Suprapubic skin (tissue), 4 donors: ENCODE data around the gene EPHA10. TPM values are rescaled to one million over a fixed set of nuclear protein-coding genes. Genes with fewer than 3 reads are reported as not detected.

Experiments used
- DNase-seq, 2 donors: peaks; one replicate each; pipeline ENCODE4 v3.0.0-alpha.2; 2019; ENCODE audit warnings: low spot score in 2 of 2
- H3K27ac ChIP-seq: fragments of 200-600 bp; sonication (generic); one replicate; pipeline ENCODE4 v1.5.1; 2019
- H3K27me3 ChIP-seq: fragments of 200-600 bp; sonication (generic); one replicate; pipeline ENCODE4 v1.5.1; 2019
- H3K36me3 ChIP-seq: fragments of 200-600 bp; sonication (generic); one replicate; pipeline ENCODE4 v1.5.1; 2019
- H3K4me1 ChIP-seq: fragments of 200-600 bp; sonication (generic); one replicate; pipeline ENCODE4 v1.5.1; 2019
- H3K4me3 ChIP-seq: fragments of 200-600 bp; sonication (generic); one replicate; pipeline ENCODE4 v1.5.1; 2019; ENCODE audit warnings: mild to moderate bottlenecking
- H3K9me3 ChIP-seq: fragments of 200-600 bp; sonication (generic); one replicate; pipeline ENCODE4 v1.5.1; 2019
- EP300 ChIP-seq: sonication (generic); formaldehyde crosslinking; IDR thresholded peaks from one replicate; pipeline ENCODE4 v1.6.1; 2017; ENCODE audit warnings: antibody characterized with exemption
- POLR2A ChIP-seq, 2 donors: fragments of 450-650 bp; IDR thresholded peaks; one replicate each; pipeline ENCODE4 v1.6.1; 2017; ENCODE audit warnings: antibody characterized with exemption in 2 of 2, mild to moderate bottlenecking in 2 of 2, moderate library complexity in 2 of 2
- POLR2AphosphoS5 ChIP-seq, 3 donors: sonication (generic); formaldehyde crosslinking; IDR thresholded peaks; one replicate each; pipeline ENCODE4 v1.6.1; 2017; ENCODE audit warnings: antibody characterized with exemption in 3 of 3
- WGBS: methylation state at CpG from one replicate; pipeline ENCODE4 v1.1.5; 2018; 5-methylcytosine and 5-hydroxymethylcytosine counted together
- total RNA-seq, 4 donors: library from RNA; depleted of rRNA; stranded (reverse); fragments of >200 nt; gene quantifications; one replicate each; pipeline ENCODE4 v1.1.0, GENCODE V29; 2016
- TF ChIP-seq, protein P1 (sequence below), 2 donors: fragments of 200-600 bp in 1 of 2; fragments of 450-650 bp in 1 of 2; sonication (generic) in 1 of 2; IDR thresholded peaks; one replicate each; pipeline ENCODE4 v1.5.1; 2016 to 2019; ENCODE audit warnings: antibody characterized with exemption in 2 of 2, mild to moderate bottlenecking in 1 of 2, moderate library complexity in 1 of 2

Gene EPHA10
- total RNA-seq, 4 donors from 2014 or later = 0.23 to 0.34 TPM; not detected in 2

DNA sequence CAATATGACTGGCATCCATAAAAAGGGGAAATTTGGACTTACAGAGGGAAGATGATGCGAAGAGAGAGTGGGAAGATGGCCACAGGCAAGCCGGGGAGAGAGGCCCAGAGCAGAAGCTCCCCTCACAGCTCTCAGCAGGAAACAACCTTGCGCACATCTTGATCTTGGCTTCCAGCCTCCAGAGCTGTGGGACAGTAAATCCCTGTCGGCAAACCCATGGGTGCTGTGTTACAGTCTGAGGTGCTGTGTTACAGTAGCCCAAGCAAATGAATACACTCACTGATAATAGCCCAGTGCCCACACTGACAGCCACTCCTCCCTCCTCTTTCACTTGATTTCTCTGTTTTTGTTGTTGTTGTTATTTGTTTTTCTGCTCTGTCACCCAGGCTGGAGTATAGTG lies 50.2 kb downstream of the EPHA10 start:
- Histone ChIP-seq H3K27ac (no peak overlapping the region), H3K9me3 (no peaks in the 10 kb centered on the region), H3K4me1 (peaks cover 4% of the 10 kb centered on the region), H3K36me3 (no peaks in the 10 kb centered on the region), H3K4me3 (no peak overlapping the region), H3K27me3 (peaks cover 4% of the 10 kb centered on the region)
- TF ChIP-seq POLR2AphosphoS5 (IDR thresholded peaks at IDR 0.05) = no peak
- no peak for TF ChIP-seq EP300
- TF ChIP-seq POLR2A (IDR thresholded peaks at IDR 0.05) = no peak
- TF ChIP-seq, protein P1, sequence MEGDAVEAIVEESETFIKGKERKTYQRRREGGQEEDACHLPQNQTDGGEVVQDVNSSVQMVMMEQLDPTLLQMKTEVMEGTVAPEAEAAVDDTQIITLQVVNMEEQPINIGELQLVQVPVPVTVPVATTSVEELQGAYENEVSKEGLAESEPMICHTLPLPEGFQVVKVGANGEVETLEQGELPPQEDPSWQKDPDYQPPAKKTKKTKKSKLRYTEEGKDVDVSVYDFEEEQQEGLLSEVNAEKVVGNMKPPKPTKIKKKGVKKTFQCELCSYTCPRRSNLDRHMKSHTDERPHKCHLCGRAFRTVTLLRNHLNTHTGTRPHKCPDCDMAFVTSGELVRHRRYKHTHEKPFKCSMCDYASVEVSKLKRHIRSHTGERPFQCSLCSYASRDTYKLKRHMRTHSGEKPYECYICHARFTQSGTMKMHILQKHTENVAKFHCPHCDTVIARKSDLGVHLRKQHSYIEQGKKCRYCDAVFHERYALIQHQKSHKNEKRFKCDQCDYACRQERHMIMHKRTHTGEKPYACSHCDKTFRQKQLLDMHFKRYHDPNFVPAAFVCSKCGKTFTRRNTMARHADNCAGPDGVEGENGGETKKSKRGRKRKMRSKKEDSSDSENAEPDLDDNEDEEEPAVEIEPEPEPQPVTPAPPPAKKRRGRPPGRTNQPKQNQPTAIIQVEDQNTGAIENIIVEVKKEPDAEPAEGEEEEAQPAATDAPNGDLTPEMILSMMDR (IDR thresholded peaks at IDR 0.05) = no peak
- 79% methylated on average over 4 of the region's 4 CpGs for WGBS
- no peak for DNase-seq

DNA sequence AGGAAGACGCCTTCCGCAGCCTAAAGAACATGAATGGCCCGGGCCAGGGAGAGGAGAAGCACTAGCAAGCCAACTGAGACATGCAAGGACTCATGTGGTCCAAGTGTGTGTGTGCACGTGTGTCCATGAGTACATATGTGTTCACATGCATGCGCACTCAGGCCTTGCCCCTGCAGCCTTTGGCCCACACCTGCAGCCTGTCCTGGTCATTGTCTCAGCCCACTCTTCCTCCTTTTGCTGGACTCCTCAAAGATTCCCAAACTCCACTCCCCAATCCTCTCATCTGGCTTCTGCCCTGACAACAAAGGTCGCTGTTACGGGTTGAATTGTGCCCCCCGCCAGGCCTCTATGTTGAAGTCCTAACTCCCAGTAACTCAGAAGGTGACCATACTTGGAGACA lies 50.7 kb downstream of the EPHA10 start:
- no peak overlapping the region for H3K27ac ChIP-seq
- H3K4me3 ChIP-seq = no peak overlapping the region
- no peaks in the 10 kb centered on the region for H3K27me3 ChIP-seq
- peaks cover under 1% of the 10 kb centered on the region for H3K36me3 ChIP-seq
- no peaks in the 10 kb centered on the region for H3K9me3 ChIP-seq
- WGBS = 86% methylated on average over 8 of the region's 8 CpGs
- no peak for DNase-seq
- peaks cover 3% of the 10 kb centered on the region for H3K4me1 ChIP-seq
- TF ChIP-seq EP300 (no peak), POLR2A (IDR thresholded peaks at IDR 0.05) (no peak), POLR2AphosphoS5 (IDR thresholded peaks at IDR 0.05) (no peak)
- TF ChIP-seq, protein P1 (IDR thresholded peaks at IDR 0.05) = no peak

DNA sequence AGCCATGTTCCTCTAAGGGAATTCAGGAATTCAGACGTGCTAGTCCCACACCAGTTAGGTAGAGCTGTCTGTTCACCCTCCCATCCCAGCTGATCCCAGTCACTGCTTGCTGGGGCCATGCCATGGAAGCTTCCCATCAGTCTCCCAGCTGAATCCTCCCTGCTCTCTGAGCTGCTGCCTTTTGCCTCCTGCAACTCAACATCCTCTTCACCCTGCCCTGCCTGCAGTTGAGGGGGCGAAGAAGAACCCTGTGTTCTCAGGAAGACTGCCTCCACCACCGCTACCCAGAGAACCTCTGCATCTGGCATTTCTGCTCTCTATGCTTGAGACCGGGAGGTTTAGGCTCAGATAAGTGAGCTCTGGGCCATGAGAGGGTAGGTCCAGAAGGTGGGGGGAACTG lies 56.4 kb downstream of the EPHA10 start:
- peaks cover 23% of the 10 kb centered on the region for H3K36me3 ChIP-seq
- no peaks in the 10 kb centered on the region for H3K27me3 ChIP-seq
- H3K4me1 ChIP-seq = no peaks in the 10 kb centered on the region
- DNase-seq = no peak
- H3K27ac ChIP-seq = no peak overlapping the region
- TF ChIP-seq EP300 = no peak
- TF ChIP-seq, protein P1 (IDR thresholded peaks at IDR 0.05) = no peak
- no peak for TF ChIP-seq POLR2A (IDR thresholded peaks at IDR 0.05)
- TF ChIP-seq POLR2AphosphoS5 (IDR thresholded peaks at IDR 0.05) = no peak
- H3K9me3 ChIP-seq = no peaks in the 10 kb centered on the region
- no peak overlapping the region for H3K4me3 ChIP-seq
- 92% methylated on average over 4 of the region's 4 CpGs for WGBS

DNA sequence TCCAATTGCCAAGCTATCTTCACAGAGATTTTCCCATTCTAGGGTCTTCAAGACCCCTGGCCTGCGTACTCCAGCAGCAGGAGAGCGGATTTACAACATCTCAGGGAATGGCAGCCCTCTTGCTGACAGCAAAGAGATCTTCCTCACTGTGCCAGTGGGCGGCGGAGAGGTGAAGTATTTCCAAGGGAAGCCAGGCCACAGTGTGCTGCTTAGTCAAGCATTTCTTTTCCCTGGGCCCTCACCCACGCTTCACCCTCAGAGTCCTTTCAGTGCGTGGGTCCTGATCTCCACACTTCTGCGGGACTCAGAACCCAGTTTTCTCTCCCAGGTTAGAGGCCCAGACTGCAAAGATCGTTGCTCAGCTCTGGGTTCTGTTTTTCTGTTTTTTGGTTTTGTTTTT lies 59.5 kb downstream of the EPHA10 start:
- no peak for TF ChIP-seq POLR2AphosphoS5 (IDR thresholded peaks at IDR 0.05)
- TF ChIP-seq, protein P1 (IDR thresholded peaks at IDR 0.05) = no peak
- TF ChIP-seq POLR2A (IDR thresholded peaks at IDR 0.05) = no peak
- no peak for TF ChIP-seq EP300

DNA sequence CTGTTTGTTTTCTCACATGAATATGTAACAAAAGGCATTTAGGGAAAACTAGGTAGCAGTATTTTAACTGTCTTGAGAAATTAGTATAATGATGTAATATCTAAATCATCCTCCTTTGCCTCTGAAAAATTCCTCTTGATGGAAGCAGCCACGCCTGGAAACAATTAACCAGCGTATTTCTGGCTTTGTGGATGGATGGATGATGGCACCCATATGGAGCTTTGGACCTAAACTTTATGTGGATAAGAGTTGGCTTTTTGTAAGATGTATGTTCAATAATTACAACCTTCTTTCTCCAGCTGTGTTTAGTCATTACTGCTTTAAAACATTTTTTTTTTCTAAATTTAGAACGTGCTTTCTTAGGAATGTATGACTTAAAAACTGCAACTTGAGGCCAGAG lies 60.0 kb downstream of the EPHA10 start:
- Histone ChIP-seq H3K36me3 (peaks cover 26% of the 10 kb centered on the region), H3K9me3 (no peaks in the 10 kb centered on the region)
- 76% methylated on average over 3 of the region's 3 CpGs for WGBS

More for the DNA sequence above, 59.5 kb downstream of the EPHA10 start:
- H3K27me3 ChIP-seq = no peaks in the 10 kb centered on the region
- peaks cover 26% of the 10 kb centered on the region for H3K36me3 ChIP-seq
- no peak overlapping the region for H3K4me3 ChIP-seq
- H3K4me1 ChIP-seq = no peaks in the 10 kb centered on the region
- no peaks in the 10 kb centered on the region for H3K9me3 ChIP-seq
- no peak for DNase-seq
- no peak overlapping the region for H3K27ac ChIP-seq
- WGBS = 71% methylated on average over 8 of the region's 8 CpGs

More for the DNA sequence above, 60.0 kb downstream of the EPHA10 start:
- no peak for DNase-seq
- Histone ChIP-seq H3K27ac (no peak overlapping the region), H3K27me3 (no peaks in the 10 kb centered on the region), H3K4me1 (no peaks in the 10 kb centered on the region), H3K4me3 (no peak overlapping the region)
- no peak for TF ChIP-seq POLR2AphosphoS5 (IDR thresholded peaks at IDR 0.05)
- TF ChIP-seq, protein P1 (IDR thresholded peaks at IDR 0.05) = no peak
